HepG2 (cell line): ENCODE results near the gene ANKS1A. TPM values are rescaled to one million over a fixed set of nuclear protein-coding genes. Genes with fewer than 3 reads are reported as not detected.

Experiments
- ATAC-seq: fragments of 200-7000 bp; cut with Tn5 transposase; 3 replicates; pipeline ENCODE4 v1.9.1; 2020; ENCODE audit warnings: mild to moderate bottlenecking, moderate library complexity
- BruUV-seq: library from RNA; stranded (reverse); fragments of 400-500 nt; replicated peaks from 2 replicates; lab custom pipeline; 2021; lab: Mats Ljungman, UMichigan
- CTCF ChIA-PET: fragments of 300-600 bp; formaldehyde crosslinking; extraction: SDS; loops from one replicate; lab custom pipeline; 2021; ENCODE audit warnings: low total read pairs, inconsistent platforms, low intra/inter-chr PET ratio; lab: Yijun Ruan, JAX
- POLR2A ChIA-PET: fragments of 350-600 bp; sonication (Branson Sonifier 250); formaldehyde crosslinking; loops from one replicate; lab custom pipeline; 2020; ENCODE audit warnings: antibody characterized with exemption, inconsistent platforms; lab: Yijun Ruan, JAX
- DNase-seq: peaks from one replicate; pipeline ENCODE4 v3.0.0-alpha.2; 2015; ENCODE audit warnings: low spot score
- FAIRE-seq: peaks from 3 replicates; lab custom pipeline; 2011; peaks lifted over from hg19 to GRCh38; lab: Jason Lieb, UNC
- H2AFZ ChIP-seq: one replicate; pipeline ENCODE4 v1.6.1; 2011; ENCODE audit warnings: low read length, inconsistent platforms
- H3K27ac ChIP-seq: fragments of 300-600 bp; 3 replicates; pipeline ENCODE4 v1.8.0; 2011; ENCODE audit warnings: mixed run types, mild to moderate bottlenecking, mixed read lengths, low read length, inconsistent platforms; ENCODE audit not compliant: insufficient read depth; ENCODE audit errors: extremely low read length
- H3K27me3 ChIP-seq, 2 experiments: fragments of 200-600 bp in 1 of 2; 2 replicates in 1 of 2; 3 replicates in 1 of 2; pipeline versions ENCODE4 v1.6.0 to v1.8.0; 2011; ENCODE audit warnings: low read length in 2 of 2, mild to moderate bottlenecking in 2 of 2, moderate library complexity in 2 of 2, inconsistent platforms in 1 of 2; ENCODE audit not compliant: insufficient read depth in 2 of 2, control insufficient read depth in 1 of 2
- H3K36me3 ChIP-seq, 2 experiments: fragments of 200-600 bp in 1 of 2; replicated peaks in 1 of 2; 2 replicates in 1 of 2; 3 replicates in 1 of 2; pipeline versions ENCODE4 v1.5.1 to v1.8.0; 2011; ENCODE audit warnings: low read length in 2 of 2, inconsistent platforms in 1 of 2; ENCODE audit not compliant: insufficient read depth in 2 of 2, control insufficient read depth in 1 of 2
- H3K4me1 ChIP-seq: 2 replicates; pipeline ENCODE4 v1.5.1; 2012; ENCODE audit warnings: low read length, inconsistent platforms; ENCODE audit not compliant: insufficient read depth
- H3K4me2 ChIP-seq: 2 replicates; pipeline ENCODE4 v1.6.0; 2011; ENCODE audit warnings: low read depth, low read length, inconsistent platforms
- H3K4me3 ChIP-seq, 3 experiments: fragments of 200-600 bp in 1 of 3; sonication (generic), shearing (Covaris generic) in 1 of 3; replicated peaks in 1 of 3; 2 replicates each; pipeline ENCODE4 v1.5.1; 2011 to 2016; ENCODE audit warnings: low read length in 3 of 3, inconsistent platforms in 2 of 3, low read depth in 2 of 3, mild to moderate bottlenecking in 2 of 3, control low read depth in 1 of 3, mixed read lengths in 1 of 3; ENCODE audit not compliant: insufficient read depth in 1 of 3
- H3K79me2 ChIP-seq: one replicate; pipeline ENCODE4 v1.6.1; 2011; ENCODE audit warnings: low read length, inconsistent platforms; ENCODE audit not compliant: insufficient read depth
- H3K9ac ChIP-seq: 2 replicates; pipeline ENCODE4 v1.6.0; 2011; ENCODE audit warnings: mild to moderate bottlenecking, low read depth, low read length, inconsistent platforms; ENCODE audit not compliant: insufficient read depth
- H3K9me3 ChIP-seq: 2 replicates; pipeline ENCODE4 v1.5.1; 2012; ENCODE audit warnings: mild to moderate bottlenecking, low read length
- H4K20me1 ChIP-seq: 2 replicates; pipeline ENCODE4 v1.6.0; 2011; ENCODE audit warnings: inconsistent platforms, mild to moderate bottlenecking, low read length, moderate library complexity; ENCODE audit not compliant: insufficient read depth
- BORCS8-MEF2B ChIP-seq: sonication (generic); formaldehyde crosslinking; IDR thresholded peaks from 2 replicates; pipeline ENCODE4 v1.8.0; 2022; ENCODE audit warnings: mild to moderate bottlenecking, missing genetic modification reagents
- FOXK1 ChIP-seq: sonication (generic); formaldehyde crosslinking; IDR thresholded peaks from 2 replicates; pipeline ENCODE4 v1.4.0; 2020; ENCODE audit warnings: low read depth, missing genetic modification reagents, borderline replicate concordance
- HCFC1 ChIP-seq: fragments of 150-350 bp; IDR thresholded peaks from 2 replicates; pipeline ENCODE4 v1.6.1; 2014; ENCODE audit warnings: low read depth, low read length
- NR2C2 ChIP-seq: sonication (generic); formaldehyde crosslinking; IDR thresholded peaks from 2 replicates; pipeline ENCODE4 v1.4.0; 2020; ENCODE audit warnings: missing genetic modification reagents, mild to moderate bottlenecking, moderate library complexity, borderline replicate concordance
- NR2F1 ChIP-seq, 2 experiments: fragments of 450-650 bp in 1 of 2; formaldehyde crosslinking in 1 of 2; IDR thresholded peaks; 2 replicates each; pipeline versions ENCODE4 v1.5.0 to v1.6.1; 2016 to 2020; ENCODE audit warnings: mild to moderate bottlenecking in 1 of 2, missing compliant biosample characterization in 1 of 2, missing genetic modification reagents in 1 of 2, moderate library complexity in 1 of 2
- SNRNP70 ChIP-seq: fragments of 200-400 bp; formaldehyde crosslinking; IDR thresholded peaks from 2 replicates; pipeline ENCODE4 v1.6.1; 2017; ENCODE audit warnings: mild to moderate bottlenecking, low read depth, low read length, moderate library complexity
- ZMYM3 ChIP-seq: sonication (generic); formaldehyde crosslinking; IDR thresholded peaks from 2 replicates; pipeline ENCODE4 v1.5.1; 2020; ENCODE audit warnings: mild to moderate bottlenecking, missing genetic modification reagents
- ZNF746 ChIP-seq: sonication (generic); formaldehyde crosslinking; IDR thresholded peaks from 2 replicates; pipeline ENCODE4 v1.8.0; 2022; ENCODE audit warnings: mild to moderate bottlenecking, missing genetic modification reagents
- WGBS: methylation state at CpG from one replicate; pipeline ENCODE4 v1.1.6; 2017; ENCODE audit warnings: low lambda C conversion rate; 5-methylcytosine and 5-hydroxymethylcytosine counted together
- in situ Hi-C: cut with HindIII; loops from 2 replicates; pipeline ENCODE4 v1.10.0; 2017; ENCODE audit warnings: low pct_unique_long_range_greater_than_20kb; ENCODE audit not compliant: extremely low pct_ligation_motif_present
- intact Hi-C: fragments of 100-400 bp; cut with micrococcal nuclease; formaldehyde crosslinking; loops from one replicate; pipeline ENCODE4 v1.10.0; 2022; ENCODE audit not compliant: unreplicated experiment
- polyA plus RNA-seq, 8 experiments: library from polyadenylated mRNA; depleted of rRNA in 3 of 8; stranded (reverse) in 7 of 8; unstranded in 1 of 8; fragments of >200 nt; fragmentation: Illumina TruSeq in 4 of 8; extraction: Trizol in 4 of 8; gene quantifications; 2 replicates each; pipeline versions ENCODE4 v1.2.1 to v1.2.3, GENCODE V29; 2011 to 2016; ENCODE audit warnings: low read depth in 4 of 8, missing spikeins in 1 of 8, mixed read lengths in 1 of 8; ENCODE audit not compliant: insufficient read depth in 1 of 8
- total RNA-seq, 5 experiments: library from RNA; depleted of rRNA; stranded (reverse); fragments of >200 nt; fragmentation: Illumina TruSeq; extraction: Trizol; gene quantifications; 2 replicates each; pipeline ENCODE4 v1.2.3, GENCODE V29; 2016; ENCODE audit warnings: low read depth in 1 of 5
- TF ChIP-seq, protein P1 (sequence below), 2 experiments: fragments of 450-650 bp in 1 of 2; sonication (generic) in 1 of 2; formaldehyde crosslinking in 1 of 2; IDR thresholded peaks; 2 replicates each; pipeline versions ENCODE4 v1.6.1 to v1.8.0; 2016 to 2022; ENCODE audit warnings: antibody characterized with exemption in 1 of 2, mild to moderate bottlenecking in 1 of 2, missing genetic modification reagents in 1 of 2
- TF ChIP-seq, protein P2 (sequence below): IDR thresholded peaks from 2 replicates; pipeline ENCODE4 v1.6.1; 2016; ENCODE audit warnings: low read depth
- TF ChIP-seq, protein P3 (sequence below): sonication (generic); formaldehyde crosslinking; IDR thresholded peaks from 2 replicates; pipeline ENCODE4 v1.4.0; 2020; ENCODE audit warnings: missing genetic modification reagents

The ANKS1A gene
- total and polyA plus RNA-seq, 2 of the 13 experiments (the other 11 are each of a cell fraction or from before 2014, with no cell fraction given) = 7.2 to 15.1 TPM

DNA sequence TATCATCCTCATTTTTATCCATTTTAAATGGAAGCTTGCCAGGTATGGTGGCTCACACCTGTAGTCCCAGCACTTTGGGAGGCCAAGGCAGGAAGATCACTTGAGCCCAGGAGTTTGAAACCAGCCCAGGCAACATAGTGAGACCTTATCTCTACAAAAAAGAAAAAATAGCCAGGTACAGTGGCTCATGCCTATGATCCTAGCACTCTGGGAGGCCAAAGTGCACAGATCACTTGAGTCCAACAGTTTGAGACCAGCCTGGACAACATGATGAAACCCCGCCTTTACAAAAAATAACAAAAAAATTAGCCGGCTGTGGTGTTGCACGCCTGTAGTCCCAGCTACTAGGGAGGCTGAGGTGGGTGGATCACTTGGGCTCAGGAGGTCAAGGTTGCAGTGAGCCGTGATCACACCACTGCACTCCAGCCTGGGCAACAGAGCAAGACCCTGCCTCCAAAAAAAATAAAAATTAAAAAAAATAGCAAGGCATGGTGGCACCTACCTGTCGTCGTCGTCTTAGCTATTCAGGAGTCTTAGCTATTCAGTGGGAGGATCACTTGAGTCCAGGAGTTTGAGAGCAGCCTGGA is 163.0 kb downstream of the ANKS1A start:
- BruUV-seq = no TSS peak
- Histone ChIP-seq H3K27ac (peak overlapping the region; percentile 40), H3K4me2 (no peak overlapping the region), H3K27me3 (no peaks in the 10 kb centered on the region), H3K4me3 (no peak overlapping the region), H3K79me2 (no peaks in the 10 kb centered on the region), H4K20me1 (no peaks in the 10 kb centered on the region), H3K9me3 (no peaks in the 10 kb centered on the region), H3K9ac (no peak overlapping the region), H2AFZ (no peak overlapping the region), H3K36me3 (peaks cover 7 to 25% of the 10 kb centered on the region in 2 experiments; a peak in 4 of 5 replicates), H3K4me1 (peaks cover 13% of the 10 kb centered on the region)
- in situ Hi-C loops (no loop called here), intact Hi-C loops (no loop called here)
- 86% methylated on average over 7 of the region's 7 CpGs for WGBS
- POLR2A ChIA-PET = interaction anchor here (1.9 kb wide), 1 partner anchor 164 kb away, joined by 4 read pairs; the partner anchor contains the start of gene TAF11
- FAIRE-seq (peak; percentile 56), ATAC-seq (peak; percentile 64), DNase-seq (peak; percentile 42)
- CTCF ChIA-PET = no interaction called here
- TF ChIP-seq FOXK1 (CRISPR knock-in tag) (no peak), SNRNP70 (no peak), ZMYM3 (CRISPR knock-in tag) (peak; percentile 66; the same call in 1 of the 2 replicates), NR2F1 (CRISPR knock-in tag; IDR thresholded peaks at IDR 0.05) (peak in 1 of 2 experiments; percentile 52; a peak in 1 of 4 replicates), ZNF746 (CRISPR knock-in tag) (no peak), BORCS8-MEF2B (CRISPR knock-in tag) (no peak), NR2C2 (0 out of 2 replicates have a peak, but pooled peaks have one; percentile 30), HCFC1 (no peak)
- TF ChIP-seq, protein P1, sequence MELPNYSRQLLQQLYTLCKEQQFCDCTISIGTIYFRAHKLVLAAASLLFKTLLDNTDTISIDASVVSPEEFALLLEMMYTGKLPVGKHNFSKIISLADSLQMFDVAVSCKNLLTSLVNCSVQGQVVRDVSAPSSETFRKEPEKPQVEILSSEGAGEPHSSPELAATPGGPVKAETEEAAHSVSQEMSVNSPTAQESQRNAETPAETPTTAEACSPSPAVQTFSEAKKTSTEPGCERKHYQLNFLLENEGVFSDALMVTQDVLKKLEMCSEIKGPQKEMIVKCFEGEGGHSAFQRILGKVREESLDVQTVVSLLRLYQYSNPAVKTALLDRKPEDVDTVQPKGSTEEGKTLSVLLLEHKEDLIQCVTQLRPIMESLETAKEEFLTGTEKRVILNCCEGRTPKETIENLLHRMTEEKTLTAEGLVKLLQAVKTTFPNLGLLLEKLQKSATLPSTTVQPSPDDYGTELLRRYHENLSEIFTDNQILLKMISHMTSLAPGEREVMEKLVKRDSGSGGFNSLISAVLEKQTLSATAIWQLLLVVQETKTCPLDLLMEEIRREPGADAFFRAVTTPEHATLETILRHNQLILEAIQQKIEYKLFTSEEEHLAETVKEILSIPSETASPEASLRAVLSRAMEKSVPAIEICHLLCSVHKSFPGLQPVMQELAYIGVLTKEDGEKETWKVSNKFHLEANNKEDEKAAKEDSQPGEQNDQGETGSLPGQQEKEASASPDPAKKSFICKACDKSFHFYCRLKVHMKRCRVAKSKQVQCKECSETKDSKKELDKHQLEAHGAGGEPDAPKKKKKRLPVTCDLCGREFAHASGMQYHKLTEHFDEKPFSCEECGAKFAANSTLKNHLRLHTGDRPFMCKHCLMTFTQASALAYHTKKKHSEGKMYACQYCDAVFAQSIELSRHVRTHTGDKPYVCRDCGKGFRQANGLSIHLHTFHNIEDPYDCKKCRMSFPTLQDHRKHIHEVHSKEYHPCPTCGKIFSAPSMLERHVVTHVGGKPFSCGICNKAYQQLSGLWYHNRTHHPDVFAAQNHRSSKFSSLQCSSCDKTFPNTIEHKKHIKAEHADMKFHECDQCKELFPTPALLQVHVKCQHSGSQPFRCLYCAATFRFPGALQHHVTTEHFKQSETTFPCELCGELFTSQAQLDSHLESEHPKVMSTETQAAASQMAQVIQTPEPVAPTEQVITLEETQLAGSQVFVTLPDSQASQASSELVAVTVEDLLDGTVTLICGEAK (IDR thresholded peaks at IDR 0.05) = no peak
- TF ChIP-seq, protein P1 (CRISPR knock-in tag; IDR thresholded peaks at IDR 0.05) = no peak
- TF ChIP-seq, protein P2, sequence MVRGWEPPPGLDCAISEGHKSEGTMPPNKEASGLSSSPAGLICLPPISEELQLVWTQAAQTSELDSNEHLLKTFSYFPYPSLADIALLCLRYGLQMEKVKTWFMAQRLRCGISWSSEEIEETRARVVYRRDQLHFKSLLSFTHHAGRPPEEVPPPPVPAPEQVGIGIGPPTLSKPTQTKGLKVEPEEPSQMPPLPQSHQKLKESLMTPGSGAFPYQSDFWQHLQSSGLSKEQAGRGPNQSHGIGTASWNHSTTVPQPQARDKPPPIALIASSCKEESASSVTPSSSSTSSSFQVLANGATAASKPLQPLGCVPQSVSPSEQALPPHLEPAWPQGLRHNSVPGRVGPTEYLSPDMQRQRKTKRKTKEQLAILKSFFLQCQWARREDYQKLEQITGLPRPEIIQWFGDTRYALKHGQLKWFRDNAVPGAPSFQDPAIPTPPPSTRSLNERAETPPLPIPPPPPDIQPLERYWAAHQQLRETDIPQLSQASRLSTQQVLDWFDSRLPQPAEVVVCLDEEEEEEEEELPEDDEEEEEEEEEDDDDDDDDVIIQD (CRISPR knock-in tag) = no peak
- TF ChIP-seq, protein P3, sequence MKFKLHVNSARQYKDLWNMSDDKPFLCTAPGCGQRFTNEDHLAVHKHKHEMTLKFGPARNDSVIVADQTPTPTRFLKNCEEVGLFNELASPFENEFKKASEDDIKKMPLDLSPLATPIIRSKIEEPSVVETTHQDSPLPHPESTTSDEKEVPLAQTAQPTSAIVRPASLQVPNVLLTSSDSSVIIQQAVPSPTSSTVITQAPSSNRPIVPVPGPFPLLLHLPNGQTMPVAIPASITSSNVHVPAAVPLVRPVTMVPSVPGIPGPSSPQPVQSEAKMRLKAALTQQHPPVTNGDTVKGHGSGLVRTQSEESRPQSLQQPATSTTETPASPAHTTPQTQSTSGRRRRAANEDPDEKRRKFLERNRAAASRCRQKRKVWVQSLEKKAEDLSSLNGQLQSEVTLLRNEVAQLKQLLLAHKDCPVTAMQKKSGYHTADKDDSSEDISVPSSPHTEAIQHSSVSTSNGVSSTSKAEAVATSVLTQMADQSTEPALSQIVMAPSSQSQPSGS = 0 out of 2 replicates have a peak, but pooled peaks have one; percentile 32
